Measurements from ENCODE around the gene RBM33.

DNA sequence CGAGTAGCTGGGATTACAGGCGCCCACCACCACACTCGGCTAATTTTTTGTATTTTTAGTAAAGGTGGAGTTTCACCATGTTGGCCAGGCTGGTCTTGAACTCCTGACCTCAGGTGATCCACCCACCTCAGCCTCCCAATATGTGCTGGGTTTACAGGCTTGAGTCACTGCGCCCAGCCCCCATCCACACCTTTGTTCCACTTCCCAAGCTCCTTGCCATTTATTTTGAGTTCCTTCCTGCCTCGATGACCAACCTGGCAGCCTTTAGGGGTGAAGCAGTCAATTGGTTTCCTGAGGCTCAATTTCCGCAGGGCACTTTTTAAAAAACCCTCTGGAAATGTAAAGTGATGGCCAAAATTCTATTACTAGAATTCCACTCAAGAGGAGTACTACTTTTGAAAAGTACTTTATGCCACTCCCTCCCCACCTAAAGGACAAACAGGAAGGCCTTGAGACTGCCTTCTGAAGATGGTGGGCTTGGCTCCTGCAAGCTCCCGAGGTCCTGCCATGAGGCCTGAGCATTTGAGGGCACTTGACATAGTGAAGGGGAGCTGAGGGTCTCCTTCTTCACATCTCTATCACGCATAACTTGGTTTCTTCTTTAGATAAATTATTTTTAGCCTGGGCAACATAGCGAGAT, 32.5 kb upstream of the RBM33 start:
- TF ChIP-seq, protein P1, sequence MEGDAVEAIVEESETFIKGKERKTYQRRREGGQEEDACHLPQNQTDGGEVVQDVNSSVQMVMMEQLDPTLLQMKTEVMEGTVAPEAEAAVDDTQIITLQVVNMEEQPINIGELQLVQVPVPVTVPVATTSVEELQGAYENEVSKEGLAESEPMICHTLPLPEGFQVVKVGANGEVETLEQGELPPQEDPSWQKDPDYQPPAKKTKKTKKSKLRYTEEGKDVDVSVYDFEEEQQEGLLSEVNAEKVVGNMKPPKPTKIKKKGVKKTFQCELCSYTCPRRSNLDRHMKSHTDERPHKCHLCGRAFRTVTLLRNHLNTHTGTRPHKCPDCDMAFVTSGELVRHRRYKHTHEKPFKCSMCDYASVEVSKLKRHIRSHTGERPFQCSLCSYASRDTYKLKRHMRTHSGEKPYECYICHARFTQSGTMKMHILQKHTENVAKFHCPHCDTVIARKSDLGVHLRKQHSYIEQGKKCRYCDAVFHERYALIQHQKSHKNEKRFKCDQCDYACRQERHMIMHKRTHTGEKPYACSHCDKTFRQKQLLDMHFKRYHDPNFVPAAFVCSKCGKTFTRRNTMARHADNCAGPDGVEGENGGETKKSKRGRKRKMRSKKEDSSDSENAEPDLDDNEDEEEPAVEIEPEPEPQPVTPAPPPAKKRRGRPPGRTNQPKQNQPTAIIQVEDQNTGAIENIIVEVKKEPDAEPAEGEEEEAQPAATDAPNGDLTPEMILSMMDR (conservative IDR thresholded peaks at IDR 0.05), result no peak
- no peak for TF ChIP-seq ZFX (IDR thresholded peaks at IDR 0.05)

Data from C4-2B (cell line).